Right cardiac atrium (tissue), 5 donors: ENCODE measurements around the gene SLC38A3. TPM values are rescaled to one million over a fixed set of nuclear protein-coding genes. Genes with fewer than 3 reads are reported as not detected.
A peak's percentile ranks its signal among the peaks of the same experiment; 100 is the strongest.

ENCODE experiments used
- ATAC-seq, 2 donors: fragments of 200-7000 bp; cut with Tn5 transposase; one replicate each; pipeline versions ENCODE4 v1.8.0 to v1.9.1; 2020; ENCODE audit warnings: moderate library complexity in 2 of 2, mild to moderate bottlenecking in 1 of 2
- DNase-seq, 3 donors: peaks; one replicate each; pipeline ENCODE4 v3.0.0-alpha.2; 2020
- H3K27ac ChIP-seq: one replicate; pipeline ENCODE4 v1.5.1; 2013; ENCODE audit warnings: mild to moderate bottlenecking, low read length, control low read depth, moderate library complexity
- H3K27me3 ChIP-seq: one replicate; pipeline ENCODE4 v1.6.1; 2013; ENCODE audit not compliant: control insufficient read depth, insufficient read depth
- H3K4me1 ChIP-seq: one replicate; pipeline ENCODE4 v1.6.1; 2013; ENCODE audit warnings: low read length; ENCODE audit not compliant: control insufficient read depth, insufficient read depth
- H3K4me3 ChIP-seq: one replicate; pipeline ENCODE4 v1.5.1; 2013; ENCODE audit warnings: low read length, control low read depth
- H3K9me3 ChIP-seq: one replicate; pipeline ENCODE4 v1.6.1; 2013; ENCODE audit warnings: low read length; ENCODE audit not compliant: control insufficient read depth
- WGBS: extraction: QIAGEN DNeasy Blood & Tissue Kit; methylation state at CpG from one replicate; pipeline ENCODE4 v1.1.7; 2013; 5-methylcytosine and 5-hydroxymethylcytosine counted together
- intact Hi-C, 4 donors: fragments of 100-400 bp; cut with DNase I; formaldehyde crosslinking; loops; one replicate each; pipeline versions ENCODE4 v1.11.0 to v1.14.0; 2022 to 2023
- polyA plus RNA-seq: library from polyadenylated mRNA; stranded (reverse); fragments of 200-250 nt; gene quantifications from one replicate; pipeline ENCODE4 v1.2.3, GENCODE V29; 2013
- total RNA-seq, 4 donors: library from RNA; stranded (reverse); fragmentation: NEBNext Ultra II Directional; extraction: Animal tissue kit (Norgen Biotek cat#: 25700); gene quantifications; one replicate each; pipeline ENCODE4 v1.2.1, GENCODE V29; 2021
- donor health status: healthy with polysubstance abuse.
- donor health status: DM: no; HTN: yes; CAD: no.
- donor health status: DM: no; HTN: no; CAD: no.
- donor health status: DM: no; HTN: yes; CAD: no; lungs with severe emphysema.
- donor health status: DM: yes; HTN: yes; CAD: no.

SLC38A3 gene
- total and polyA plus RNA-seq, 5 donors: 5.0 to 10.4 (median 8.7) TPM

- peaks cover 33% of the 10 kb centered on the region for H3K4me1 ChIP-seq
- ATAC-seq (no peak), DNase-seq (peak; percentile 81 to 87 (median 87))
- WGBS: 48% methylated on average over 8 of the region's 8 CpGs
- no peaks in the 10 kb centered on the region for H3K9me3 ChIP-seq
- intact Hi-C loops: no loop called here
- no peak overlapping the region for H3K4me3 ChIP-seq
- no peaks in the 10 kb centered on the region for H3K27me3 ChIP-seq
- peak overlapping the region; percentile 59 for H3K27ac ChIP-seq
Observed at GRCh38 chr3:50163572-50164455, 41.3 kb upstream of the SLC38A3 start.

GRCh38 chr3:50164481-50164880, 40.6 kb upstream of the SLC38A3 start:
- no peaks in the 10 kb centered on the region for H3K9me3 ChIP-seq
- H3K27me3 ChIP-seq: no peaks in the 10 kb centered on the region
- no peak overlapping the region for H3K4me3 ChIP-seq
- WGBS: 45% methylated on average over 1 of the region's 1 CpG
- no peak for DNase-seq
- peaks cover 33% of the 10 kb centered on the region for H3K4me1 ChIP-seq
- no peak for ATAC-seq
- H3K27ac ChIP-seq: peak overlapping the region; percentile 59
- intact Hi-C loops: no loop called here

- Histone ChIP-seq H3K4me1 (peaks cover 33% of the 10 kb centered on the region), H3K27ac (peak overlapping the region; percentile 77), H3K4me3 (no peak overlapping the region), H3K9me3 (no peaks in the 10 kb centered on the region), H3K27me3 (no peaks in the 10 kb centered on the region)
- WGBS: 20% methylated on average over 7 of the region's 7 CpGs
- ATAC-seq: peak; percentile 10 to 63
- DNase-seq: peak; percentile 50 to 86 (median 83)
- intact Hi-C loops: no loop called here
Observed at GRCh38 chr3:50164984-50165909, 39.8 kb upstream of the SLC38A3 start.

- Histone ChIP-seq H3K27ac (peak overlapping the region; percentile 77), H3K4me1 (peaks cover 33% of the 10 kb centered on the region)
Observed at GRCh38 chr3:50165910-50166538, 39.0 kb upstream of the SLC38A3 start.

GRCh38 chr3:50166620-50167019, 38.5 kb upstream of the SLC38A3 start:
- Histone ChIP-seq H3K27ac (peak overlapping the region; percentile 77), H3K27me3 (no peaks in the 10 kb centered on the region), H3K4me3 (no peak overlapping the region), H3K9me3 (no peaks in the 10 kb centered on the region), H3K4me1 (peaks cover 33% of the 10 kb centered on the region)
- ATAC-seq (no peak), DNase-seq (no peak)
- intact Hi-C loops: no loop called here
- WGBS: 53% methylated on average over 6 of the region's 6 CpGs

More at GRCh38 chr3:50165910-50166538, 39.0 kb upstream of the SLC38A3 start:
- peak; percentile 30 to 59 for ATAC-seq
- H3K9me3 ChIP-seq: no peaks in the 10 kb centered on the region
- peak in 2 of 3 donors; percentile 74 to 81 for DNase-seq
- H3K27me3 ChIP-seq: no peaks in the 10 kb centered on the region
- 23% methylated on average over 15 of the region's 15 CpGs for WGBS
- intact Hi-C loops: no loop called here
- no peak overlapping the region for H3K4me3 ChIP-seq

- Histone ChIP-seq H3K4me3 (no peak overlapping the region), H3K27me3 (no peaks in the 10 kb centered on the region), H3K4me1 (peaks cover 33% of the 10 kb centered on the region), H3K9me3 (no peaks in the 10 kb centered on the region), H3K27ac (peak overlapping the region; percentile 32)
- ATAC-seq: peak in 1 of 2 donors; percentile 14
- 63% methylated on average over 16 of the region's 16 CpGs for WGBS
- intact Hi-C loops: no loop called here
- DNase-seq: peak in 1 of 3 donors; percentile 55
Observed at GRCh38 chr3:50167069-50167840, 37.8 kb upstream of the SLC38A3 start.

- 87% methylated on average over 7 of the region's 7 CpGs for WGBS
- no peaks in the 10 kb centered on the region for H3K27me3 ChIP-seq
- H3K27ac ChIP-seq: peak overlapping the region; percentile 10
- H3K4me1 ChIP-seq: peaks cover 38% of the 10 kb centered on the region
- no peak overlapping the region for H3K4me3 ChIP-seq
- H3K9me3 ChIP-seq: no peaks in the 10 kb centered on the region
- intact Hi-C loops: no loop called here
- peak in 1 of 3 donors; percentile 12 for DNase-seq
- ATAC-seq: no peak
Observed at GRCh38 chr3:50167841-50168209, 37.2 kb upstream of the SLC38A3 start.

- Histone ChIP-seq H3K4me1 (peaks cover 34% of the 10 kb centered on the region), H3K27ac (peak overlapping the region; percentile 47), H3K27me3 (no peaks in the 10 kb centered on the region), H3K4me3 (no peak overlapping the region), H3K9me3 (no peaks in the 10 kb centered on the region)
- intact Hi-C loops: no loop called here
- ATAC-seq (peak; percentile 1 to 8), DNase-seq (peak in 2 of 3 donors; percentile 55 to 77)
- 52% methylated on average over 9 of the region's 9 CpGs for WGBS
Observed at GRCh38 chr3:50168388-50168787, 36.7 kb upstream of the SLC38A3 start.

GRCh38 chr3:50168791-50169190, 36.3 kb upstream of the SLC38A3 start:
- peak overlapping the region; percentile 47 for H3K27ac ChIP-seq
- 81% methylated on average over 6 of the region's 6 CpGs for WGBS
- no peaks in the 10 kb centered on the region for H3K27me3 ChIP-seq
- no peak overlapping the region for H3K4me3 ChIP-seq
- peaks cover 32% of the 10 kb centered on the region for H3K4me1 ChIP-seq
- no peaks in the 10 kb centered on the region for H3K9me3 ChIP-seq
- intact Hi-C loops: no loop called here
- DNase-seq (peak in 1 of 3 donors; percentile 50), ATAC-seq (no peak)

- Histone ChIP-seq H3K27me3 (no peaks in the 10 kb centered on the region), H3K4me3 (no peak overlapping the region), H3K9me3 (no peaks in the 10 kb centered on the region), H3K4me1 (peaks cover 28% of the 10 kb centered on the region), H3K27ac (peak overlapping the region; percentile 47)
- intact Hi-C loops: no loop called here
- peak in 1 of 3 donors; percentile 15 for DNase-seq
- no peak for ATAC-seq
- WGBS: 70% methylated on average over 11 of the region's 11 CpGs
Observed at GRCh38 chr3:50169232-50169832, 35.7 kb upstream of the SLC38A3 start.
